HG03460 (cell line): ENCODE data around the gene CYP19A1.
"Not testable (repeated sequence)": the region's sequence is repeated elsewhere in the genome, so short reads cannot be mapped to it uniquely, and the experiment has no call there.

ENCODE experiments used
- ATAC-seq: cut with Tn5 transposase; IDR thresholded peaks from one replicate; pipeline ENCODE4 v1.9.1; 2021; ENCODE audit not compliant: unreplicated experiment

The CYP19A1 gene

DNA sequence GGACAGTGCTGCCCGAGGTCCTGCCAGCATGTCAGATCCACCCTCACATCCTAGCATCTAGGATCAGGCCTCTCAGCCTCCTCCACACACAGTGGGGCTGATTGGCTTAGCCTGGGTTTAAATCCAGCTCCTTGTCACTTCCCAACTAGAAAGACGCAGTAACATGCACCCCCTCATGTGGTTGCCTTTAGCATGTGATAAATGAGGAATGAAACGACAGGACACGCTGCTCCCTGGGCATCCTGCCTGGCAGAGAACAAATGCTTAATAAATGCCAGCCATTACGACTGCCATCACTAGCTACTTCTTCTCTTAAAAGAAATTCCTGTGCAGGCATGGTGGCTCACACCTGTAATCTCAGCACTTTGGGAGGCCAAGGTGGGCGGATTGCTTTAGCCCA, 149.6 kb downstream of the CYP19A1 start:
- not testable (repeated sequence) for ATAC-seq

DNA sequence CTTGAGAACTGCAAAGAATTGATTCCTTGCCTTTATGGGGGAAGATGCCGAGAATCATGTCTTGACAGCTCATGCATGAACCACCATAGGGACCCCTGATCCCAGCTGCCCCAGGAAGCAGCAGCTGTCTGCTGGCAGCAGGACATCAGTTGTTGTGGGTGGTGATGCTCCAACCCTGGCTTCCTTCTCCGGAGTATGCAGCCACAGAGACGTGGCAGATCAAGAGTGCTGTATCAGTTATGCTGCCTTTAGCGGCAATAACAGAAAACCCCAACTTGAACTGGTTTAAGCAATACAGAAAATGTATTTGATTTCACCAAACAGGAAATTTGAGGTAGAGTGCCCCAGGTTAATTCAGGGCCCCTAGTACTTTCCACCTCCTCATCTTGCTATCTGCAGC, 151.5 kb downstream of the CYP19A1 start:
- ATAC-seq, result no peak

DNA sequence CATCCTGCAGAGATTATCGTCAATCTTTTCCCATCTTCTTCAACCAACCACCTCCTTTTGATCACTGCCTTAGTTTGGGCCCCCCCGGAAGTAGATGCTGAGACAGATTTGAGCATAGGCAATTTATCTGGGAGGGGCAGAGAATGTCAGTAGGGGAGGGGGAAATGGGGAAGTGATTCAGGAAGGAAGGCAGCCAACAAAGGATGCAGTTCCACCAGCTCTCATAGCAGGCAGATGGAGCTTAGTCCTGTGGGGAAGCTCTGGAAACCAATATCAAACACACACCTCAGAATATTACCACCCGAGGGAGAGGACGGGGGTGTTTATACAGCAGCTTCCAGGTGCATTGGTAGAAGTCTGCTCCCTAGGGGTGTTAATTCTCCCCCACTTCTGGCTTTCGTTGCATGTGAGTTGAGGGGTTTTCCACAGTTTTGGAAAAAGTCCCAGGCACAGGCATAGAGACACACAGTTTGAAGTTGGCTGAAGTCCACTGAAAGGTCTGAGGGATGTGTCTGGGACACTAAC, 152.2 kb downstream of the CYP19A1 start:
- no peak for ATAC-seq

DNA sequence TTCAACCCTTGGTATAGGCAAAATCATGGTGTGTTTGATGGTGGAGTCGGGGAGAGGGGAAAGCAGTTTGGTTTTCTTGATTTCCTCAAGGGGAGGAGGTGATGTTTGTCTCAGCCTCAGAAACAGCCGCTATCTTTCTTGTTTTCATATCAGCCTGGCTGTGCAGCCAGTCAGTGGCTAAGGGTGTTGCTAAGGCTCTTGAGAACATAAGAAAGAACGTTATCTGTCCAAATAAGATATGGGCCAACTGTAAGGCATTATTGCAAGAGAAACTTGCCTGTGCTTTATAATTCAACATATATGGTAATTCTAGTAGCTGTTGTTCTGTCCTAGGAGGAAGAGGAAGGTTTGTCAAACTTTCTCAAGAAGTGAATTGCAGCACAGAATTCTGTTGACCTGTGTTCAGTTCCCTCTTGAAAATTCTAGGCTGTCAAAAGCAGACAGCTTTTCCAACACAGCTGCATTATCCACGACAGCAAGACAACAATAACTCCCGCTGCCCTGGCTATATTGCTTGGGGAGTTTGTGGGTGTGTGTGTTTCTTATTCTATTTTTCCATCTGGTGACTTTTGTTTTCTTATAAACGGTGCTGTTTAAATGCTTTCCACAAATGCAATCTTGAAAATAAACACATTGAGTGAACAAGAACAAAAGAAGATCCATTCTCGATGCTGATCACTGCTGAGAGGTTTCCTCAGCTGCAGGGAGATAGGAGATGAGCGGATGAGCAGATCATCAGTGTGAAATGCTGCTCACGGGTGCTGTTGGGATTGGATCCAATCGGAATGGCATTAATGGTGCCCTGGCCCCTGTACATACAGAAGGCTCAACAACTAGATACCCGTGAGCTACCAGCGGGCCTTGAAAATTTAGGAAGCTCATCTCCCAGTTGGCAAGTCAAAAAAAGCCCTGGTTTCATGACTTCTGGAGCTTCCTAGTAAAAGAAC, 152.9 kb downstream of the CYP19A1 start:
- ATAC-seq, result no peak

DNA sequence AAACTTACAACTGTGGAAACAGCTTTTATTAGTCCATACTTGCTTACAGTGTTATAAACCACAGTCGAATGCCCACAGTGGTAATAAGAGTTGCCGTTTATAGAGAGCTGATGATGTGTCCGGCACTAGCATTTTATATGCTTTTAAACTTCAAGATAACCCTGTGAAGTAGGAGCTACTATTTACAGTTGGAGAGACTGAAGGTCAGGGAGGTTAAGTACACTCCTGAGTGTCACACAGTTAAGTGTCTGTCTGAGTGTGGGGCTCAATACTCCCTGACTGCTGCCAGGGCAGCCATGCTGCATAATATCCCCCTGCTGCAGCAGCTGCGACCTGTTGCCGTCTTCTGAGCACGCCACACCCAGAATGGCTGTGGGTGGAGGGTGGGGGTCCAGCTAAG, 153.8 kb downstream of the CYP19A1 start:
- no peak for ATAC-seq

DNA sequence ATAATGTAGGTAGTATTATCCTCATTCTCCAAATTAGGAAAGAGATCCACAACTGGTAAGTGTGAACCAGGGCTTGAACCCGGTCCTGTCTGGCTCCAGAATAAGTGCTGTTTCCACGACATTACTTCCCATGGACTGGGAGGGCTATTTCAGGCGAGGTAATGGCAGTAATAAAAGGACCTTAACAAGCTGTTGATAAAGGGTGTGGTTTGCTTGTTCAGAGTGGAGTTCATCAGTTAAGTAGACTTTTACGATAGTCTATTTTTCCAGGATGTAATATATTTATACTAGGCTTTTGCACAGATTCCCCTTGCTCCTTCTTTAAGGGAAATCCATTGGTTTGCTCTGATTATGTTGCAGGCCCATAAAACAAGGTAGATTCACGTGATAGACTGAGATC, 155.3 kb downstream of the CYP19A1 start:
- no peak for ATAC-seq

DNA sequence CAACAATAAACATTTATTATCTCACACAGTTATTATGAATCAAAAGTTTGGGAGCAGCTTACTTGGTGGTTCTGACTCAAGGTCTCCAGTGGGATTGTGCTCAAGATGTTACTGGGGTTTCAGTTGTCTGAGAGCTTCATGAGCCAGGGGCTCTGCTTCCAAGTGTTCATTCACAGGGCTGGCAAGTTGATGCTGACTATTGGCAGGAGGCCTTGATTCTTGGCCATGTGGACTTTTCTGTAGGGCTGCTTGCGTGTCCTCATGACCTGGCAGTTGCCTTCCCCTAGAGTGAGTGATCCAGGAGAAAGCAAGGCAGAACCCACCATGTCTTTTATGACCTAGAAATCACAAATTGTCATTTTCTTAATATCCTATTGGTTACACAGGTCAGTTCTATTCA, 156.5 kb downstream of the CYP19A1 start:
- ATAC-seq, result no peak

DNA sequence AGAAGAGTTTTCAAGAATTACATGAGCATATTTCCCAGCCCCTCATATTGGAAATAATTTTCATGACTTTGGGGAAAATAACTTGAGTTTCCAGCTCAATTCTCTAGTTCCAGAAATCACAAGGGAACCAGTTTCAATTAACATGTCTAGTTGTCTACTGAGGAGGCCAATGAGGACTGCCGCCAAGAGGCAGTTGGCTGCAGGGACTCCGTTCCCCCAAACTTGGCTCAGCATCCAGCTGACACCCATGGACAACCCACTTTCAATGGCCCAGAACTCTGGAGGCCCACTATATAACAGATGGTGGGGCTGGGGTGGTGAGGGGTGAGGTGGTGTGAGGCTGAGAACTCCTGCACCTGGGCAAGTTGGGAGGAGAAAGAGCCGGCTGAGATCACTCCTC, 157.2 kb downstream of the CYP19A1 start:
- no peak for ATAC-seq

DNA sequence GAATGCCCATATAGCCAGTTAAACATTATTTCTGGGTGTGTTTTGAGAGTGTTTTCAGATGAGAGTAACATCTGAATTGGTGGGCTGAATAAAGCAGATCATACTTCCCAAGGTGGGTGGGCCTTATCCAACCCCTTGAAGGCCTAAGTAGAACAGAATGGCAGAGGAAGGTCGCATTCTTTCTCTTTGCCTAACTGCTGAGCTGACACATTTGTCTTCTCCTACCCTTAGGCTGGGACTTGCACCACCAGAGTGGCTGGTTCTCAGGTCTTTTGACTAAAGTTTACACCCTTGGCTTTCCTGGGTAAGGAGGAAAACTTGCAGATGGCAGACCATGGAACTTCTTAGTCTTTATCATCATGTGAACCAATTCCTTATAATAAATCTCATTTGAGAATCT, 157.9 kb downstream of the CYP19A1 start:
- no peak for ATAC-seq

DNA sequence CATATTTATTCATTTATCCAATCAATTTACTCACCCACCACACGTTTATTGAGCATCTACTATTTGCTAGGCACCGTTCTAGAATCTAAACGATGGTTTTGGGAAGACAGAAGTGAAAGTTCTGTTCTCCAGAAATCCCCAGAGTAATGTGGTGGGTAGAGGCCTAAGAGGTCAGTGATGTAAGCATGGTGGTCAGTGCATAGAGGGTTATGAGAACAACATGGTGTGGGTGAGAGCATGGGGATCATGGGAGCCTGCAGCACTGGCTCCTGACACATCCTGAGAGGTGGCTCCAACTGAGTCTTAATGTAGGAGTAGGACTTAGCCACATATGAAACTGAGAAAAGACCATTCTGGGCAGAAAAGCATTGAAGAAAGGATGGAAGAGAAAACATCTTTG, 158.4 kb downstream of the CYP19A1 start:
- ATAC-seq, result no peak

DNA sequence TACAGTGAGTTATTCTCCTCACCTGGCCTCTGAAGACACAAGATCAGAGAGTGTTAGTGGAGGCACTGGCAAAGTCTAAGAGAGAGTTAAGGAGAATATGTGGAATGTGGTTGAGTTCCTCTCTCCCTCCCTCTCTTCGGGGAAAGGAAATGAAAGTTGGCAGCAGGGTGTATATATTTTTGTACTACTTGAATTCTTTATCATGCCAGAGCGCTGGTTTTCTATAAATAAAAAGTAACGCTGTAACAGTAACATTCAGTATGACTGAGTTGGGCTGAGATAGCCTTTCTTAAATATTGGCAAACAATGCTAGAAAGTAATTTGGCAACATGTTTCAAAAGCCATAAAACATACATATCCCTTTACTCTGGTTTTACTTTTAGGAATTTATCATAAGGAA, 166.2 kb downstream of the CYP19A1 start:
- ATAC-seq, result no peak

DNA sequence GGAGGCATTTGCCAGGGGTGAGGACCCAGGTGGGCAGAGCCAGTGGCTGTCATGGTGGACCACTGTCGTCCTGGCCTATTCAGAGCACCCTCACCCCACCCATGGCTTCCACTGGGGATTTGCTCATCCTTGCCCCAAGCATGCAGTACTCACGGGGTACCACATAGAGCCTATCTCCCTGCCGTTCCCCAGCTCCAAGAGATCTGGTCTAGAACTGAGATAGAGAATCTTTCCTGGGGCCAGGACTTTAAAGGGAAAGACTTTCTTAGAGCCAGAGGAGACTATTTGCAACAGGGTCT, 166.8 kb downstream of the CYP19A1 start:
- ATAC-seq, result no peak

DNA sequence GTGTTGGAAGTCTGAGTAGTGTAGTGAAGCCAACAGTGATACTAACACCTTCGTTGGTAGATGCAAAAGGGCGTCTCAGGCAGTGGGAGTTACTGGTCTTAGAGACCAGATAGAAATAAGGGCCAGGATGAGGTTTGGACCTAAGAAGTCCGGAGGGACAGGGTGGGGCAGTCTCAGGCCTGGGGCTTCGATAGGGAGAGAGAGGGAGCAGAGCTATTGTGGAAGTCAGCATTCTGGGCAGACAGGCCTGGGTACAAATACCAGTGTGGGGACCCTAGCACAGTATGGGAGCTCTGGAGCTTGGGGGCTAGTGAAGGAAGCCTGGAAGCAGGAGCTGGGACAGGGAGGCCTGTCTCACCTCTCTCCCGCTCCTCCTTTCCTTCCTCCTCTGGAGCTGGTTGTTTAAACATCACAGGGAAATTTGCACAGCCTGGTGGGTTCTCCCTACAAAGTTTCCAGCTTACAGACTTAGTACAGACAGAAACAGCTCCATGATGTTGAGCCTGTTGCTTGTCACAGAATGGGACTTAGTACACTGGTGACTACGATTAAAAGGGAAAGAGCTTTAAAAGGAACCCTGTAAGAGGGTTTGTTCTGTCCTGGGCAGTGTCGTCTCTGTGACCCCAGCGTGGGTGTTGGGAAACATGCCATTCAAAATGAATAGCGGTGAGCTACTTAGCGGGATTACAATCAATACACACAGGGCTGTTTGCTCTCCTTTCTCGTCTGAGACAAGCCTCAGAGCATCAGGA, 167.3 kb downstream of the CYP19A1 start:
- ATAC-seq, result no peak

DNA sequence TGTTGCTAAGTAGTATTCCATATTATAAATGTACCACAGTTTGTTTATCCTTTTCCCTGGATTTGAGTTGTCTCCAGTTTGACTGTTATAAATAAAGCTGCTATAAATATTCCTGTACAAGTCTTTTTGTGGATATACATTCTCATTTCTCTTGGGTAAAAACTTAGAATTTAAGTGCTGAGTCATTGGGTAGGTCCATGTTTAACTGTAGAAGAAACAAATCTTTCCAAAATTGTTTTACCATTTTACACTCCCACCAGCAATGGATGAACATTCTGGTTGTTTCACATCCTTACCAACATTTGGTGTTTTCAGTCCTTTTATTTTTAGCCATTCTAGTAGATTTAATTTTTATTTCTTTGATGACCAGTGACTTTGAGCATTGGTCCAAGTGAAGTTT, 169.7 kb downstream of the CYP19A1 start:
- no peak for ATAC-seq

DNA sequence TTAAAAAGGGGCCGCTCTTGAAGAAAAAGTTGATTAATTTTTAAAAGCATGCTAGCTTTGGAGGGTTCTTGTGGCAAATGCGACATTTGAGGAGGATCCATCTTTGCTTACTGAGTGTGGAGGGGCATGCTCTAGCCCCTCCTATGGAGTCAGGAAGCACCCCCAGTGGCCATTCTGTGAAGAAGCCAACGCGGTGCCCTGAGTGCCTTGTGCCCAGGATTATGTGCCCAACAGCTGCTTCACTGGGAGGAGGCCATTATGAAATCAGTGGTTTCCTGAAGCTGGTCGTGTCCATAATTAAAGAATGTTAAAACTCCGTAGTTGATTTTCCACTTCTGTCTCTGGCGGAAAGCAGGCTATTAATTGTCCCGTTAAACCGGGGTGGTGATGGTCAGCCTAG, 174.6 kb downstream of the CYP19A1 start:
- no peak for ATAC-seq

DNA sequence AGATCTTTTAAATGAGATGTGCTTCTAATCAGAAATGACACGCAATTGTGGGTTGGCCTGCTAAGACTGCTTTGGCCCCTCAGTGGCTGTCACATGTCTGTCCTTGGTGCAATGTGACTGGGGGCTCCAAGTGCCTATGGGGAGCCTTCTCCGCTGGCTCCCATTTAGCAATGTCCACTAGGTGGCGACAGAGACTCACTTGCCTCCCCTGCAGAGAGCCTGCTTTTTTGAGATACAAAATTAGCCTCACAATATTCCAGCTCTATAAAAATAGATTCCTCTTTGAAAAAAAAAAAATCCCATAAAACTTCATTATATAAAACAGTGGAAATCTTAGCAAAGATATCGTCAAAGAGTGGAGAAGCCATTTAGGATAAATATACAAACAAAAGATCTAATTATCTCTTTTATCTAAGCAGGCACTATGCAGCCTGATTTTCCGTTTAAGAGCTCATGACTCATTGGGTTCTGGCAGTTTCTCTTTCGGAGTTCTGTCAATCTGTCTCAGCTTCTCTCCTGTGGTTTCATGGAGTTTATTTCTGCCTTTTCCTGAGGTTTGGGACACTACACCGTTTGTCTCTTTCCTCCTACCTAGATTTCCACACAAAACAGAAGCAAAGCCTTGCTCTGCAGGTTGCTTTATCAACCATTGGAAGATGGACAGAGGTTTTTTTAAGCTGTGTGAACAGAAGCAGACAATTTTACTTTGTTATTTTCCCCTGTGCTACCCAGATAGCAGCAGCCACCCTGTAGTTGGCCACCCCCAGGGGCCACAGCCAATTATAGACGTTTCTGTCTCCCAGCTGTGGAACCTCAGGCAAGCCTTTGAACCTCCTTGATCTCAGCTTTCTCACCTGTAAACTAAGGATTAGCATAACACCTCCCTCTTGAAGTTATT, 175.3 kb downstream of the CYP19A1 start:
- no peak for ATAC-seq

DNA sequence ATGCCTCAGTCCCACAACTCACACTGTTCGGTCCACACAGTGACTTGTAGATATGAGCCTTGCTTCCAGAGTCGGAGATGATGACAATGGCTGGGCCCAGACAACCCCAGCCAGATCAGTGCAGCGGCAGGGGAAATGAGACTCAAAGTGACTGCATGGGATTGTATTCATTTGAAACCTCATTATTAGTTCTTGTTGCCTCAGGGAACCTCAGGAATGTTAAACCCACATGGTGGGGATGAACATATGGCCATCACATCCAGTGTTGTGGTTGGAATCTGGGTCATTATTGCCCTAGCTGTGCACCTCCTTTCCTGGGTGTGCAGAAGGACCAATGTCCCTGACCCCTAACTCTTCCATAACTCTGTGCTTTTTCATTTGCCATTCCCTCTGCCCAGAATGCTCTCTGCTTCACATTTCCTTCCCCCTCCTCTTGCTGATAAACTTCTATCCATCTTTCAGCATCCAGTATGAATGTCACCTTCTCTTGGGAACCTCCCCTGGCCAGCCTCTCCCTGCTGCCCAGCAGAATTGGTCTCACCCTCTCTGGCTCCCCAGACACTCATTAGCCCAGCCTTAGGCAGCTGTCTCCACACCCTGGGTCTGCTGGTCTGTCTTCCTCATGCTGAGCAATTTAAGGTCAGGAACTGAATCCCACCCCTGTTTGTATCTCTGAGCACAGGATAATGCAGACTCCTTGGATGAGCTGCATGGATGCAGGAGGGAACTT, 176.7 kb downstream of the CYP19A1 start:
- no peak for ATAC-seq

DNA sequence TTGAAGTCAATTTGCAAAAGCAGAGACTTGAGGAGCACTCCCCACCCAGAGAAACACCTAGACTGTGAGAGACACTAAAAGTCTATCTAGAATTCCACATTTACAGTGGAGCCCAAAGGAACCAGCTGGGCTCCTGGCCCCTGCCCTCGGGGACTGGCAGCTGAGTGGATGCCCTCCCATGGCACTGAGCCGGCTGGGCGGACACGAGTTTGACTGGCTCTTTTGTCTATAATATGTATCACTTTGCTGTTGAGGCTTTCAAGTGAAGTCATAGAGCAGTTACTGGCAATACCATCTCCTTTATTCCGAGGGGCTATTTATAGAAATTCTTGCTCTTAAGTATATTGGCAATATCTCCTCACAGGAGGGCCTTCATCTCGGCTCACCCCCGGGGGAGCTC, 177.9 kb downstream of the CYP19A1 start:
- ATAC-seq, result no peak
